NCI-H146 treated with DMSO at 0.1 percent for 48 hours (cell line): ENCODE results near the gene SPRR2B.
"Not testable (repeated sequence)": the region's sequence is repeated elsewhere in the genome, so short reads cannot be mapped to it uniquely, and the experiment has no call there.

Experiments used
- DNase-seq: peaks from one replicate; lab custom pipeline; 2025; ENCODE audit not compliant: unreplicated experiment; lab: John Stamatoyannopoulos, UW

The SPRR2B gene

GRCh38 chr1:153035211-153035610 is 36.2 kb downstream of the SPRR2B start:
- DNase-seq, result no peak

GRCh38 chr1:153032677-153033308 is 38.6 kb downstream of the SPRR2B start:
- DNase-seq, result no peak

- no peak for DNase-seq
Measured at GRCh38 chr1:153032073-153032472, 39.3 kb downstream of the SPRR2B start.

GRCh38 chr1:153030895-153031294 is 40.5 kb downstream of the SPRR2B start, which contains the start of gene SPRR1B:
Gene SPRR1B (plus strand): TSS chr1:153031203. CDS start chr1:153032346, 1,143 bp downstream.
- no peak for DNase-seq

DNA sequence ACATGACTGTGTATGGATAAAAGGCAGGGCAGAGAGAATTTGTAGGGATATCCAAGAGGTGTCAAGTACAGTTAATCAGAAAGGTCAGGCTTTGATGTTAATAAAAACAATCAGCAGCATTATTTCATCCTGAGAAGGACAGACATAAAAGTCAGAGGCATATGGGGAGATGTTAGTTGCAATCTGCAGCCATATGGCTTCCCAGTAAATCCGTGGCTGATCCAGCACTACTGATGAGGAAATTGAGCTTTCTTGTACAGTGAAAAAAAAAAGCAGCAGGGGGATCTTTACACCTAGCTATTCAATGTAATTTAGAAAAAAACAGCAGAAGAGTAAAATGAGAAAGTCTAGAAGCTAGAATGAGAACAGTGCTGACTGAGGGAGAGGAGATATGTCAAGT is 42.6 kb downstream of the SPRR2B start:
- DNase-seq, result no peak

GRCh38 chr1:153025797-153026196 is 45.6 kb downstream of the SPRR2B start:
- no peak for DNase-seq

GRCh38 chr1:153024413-153024812 is 47.0 kb downstream of the SPRR2B start:
- no peak for DNase-seq

GRCh38 chr1:153023109-153023508 is 48.3 kb downstream of the SPRR2B start:
- no peak for DNase-seq

- DNase-seq, result not testable (repeated sequence)
Measured at GRCh38 chr1:153022340-153022739, 49.1 kb downstream of the SPRR2B start.

DNA sequence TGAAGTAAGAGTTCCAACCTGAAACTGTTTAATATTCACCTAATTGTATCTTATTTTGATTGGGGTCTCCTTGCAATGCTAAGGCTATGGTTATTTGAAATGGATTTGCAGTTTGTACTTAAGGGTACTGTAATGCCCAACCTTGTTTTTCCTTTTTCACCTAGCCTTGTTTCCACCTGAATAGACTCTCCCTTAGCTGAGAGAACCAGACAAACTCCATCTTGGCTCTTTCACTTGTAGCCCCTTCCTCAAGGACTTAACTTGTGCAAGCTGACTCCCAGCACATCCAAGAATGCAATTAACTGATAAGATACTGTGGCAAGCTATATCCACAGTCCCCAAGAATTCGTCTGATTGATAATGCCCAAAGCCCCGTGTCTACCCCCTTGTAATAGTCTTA is 49.6 kb downstream of the SPRR2B start:
- DNase-seq, result not testable (repeated sequence)
